SIG-M5 (cell line): ENCODE results near the gene PTPRK.

Experiments
- DNase-seq: peaks from one replicate; lab custom pipeline; 2025; lab: John Stamatoyannopoulos, UW

The PTPRK gene

DNA sequence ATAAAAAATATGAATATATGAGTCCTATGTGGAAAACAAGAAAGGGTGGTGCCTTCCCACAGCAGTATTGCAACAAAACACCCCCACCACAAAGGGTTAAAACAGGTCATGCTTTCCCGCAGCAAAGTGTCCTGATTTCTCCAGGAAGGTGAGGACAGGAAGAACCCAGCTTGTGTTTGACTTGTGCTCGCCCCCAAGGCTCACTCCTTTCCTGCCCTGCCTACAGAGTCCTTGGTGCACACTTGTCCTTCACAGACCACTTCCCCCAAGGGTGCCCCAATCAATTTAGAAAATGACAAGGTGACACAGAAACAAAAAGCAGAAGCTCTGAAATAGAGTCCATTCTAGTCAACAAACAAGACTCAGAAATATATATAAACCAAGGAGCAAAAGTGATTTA lies 237.4 kb downstream of the PTPRK start:
- no peak for DNase-seq

DNA sequence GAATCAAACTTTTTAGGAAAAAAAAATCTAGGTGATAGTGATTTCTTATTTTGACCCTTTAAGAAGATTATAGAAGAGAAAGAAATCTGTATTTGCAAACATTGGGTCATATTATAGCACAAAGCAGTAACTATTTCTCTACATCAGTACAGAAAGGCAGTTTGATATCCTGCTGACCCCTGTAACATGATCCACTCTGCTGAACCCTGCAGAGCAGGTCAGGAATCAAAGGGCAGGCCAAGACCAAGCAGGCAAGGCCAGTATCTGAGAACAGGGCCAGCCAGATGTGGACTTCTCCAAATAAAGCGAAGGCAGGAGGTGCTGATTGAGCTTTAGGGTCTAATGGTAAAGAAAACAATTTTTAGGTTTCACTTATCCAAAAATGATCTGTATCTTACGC lies 239.4 kb downstream of the PTPRK start:
- DNase-seq, result no peak

DNA sequence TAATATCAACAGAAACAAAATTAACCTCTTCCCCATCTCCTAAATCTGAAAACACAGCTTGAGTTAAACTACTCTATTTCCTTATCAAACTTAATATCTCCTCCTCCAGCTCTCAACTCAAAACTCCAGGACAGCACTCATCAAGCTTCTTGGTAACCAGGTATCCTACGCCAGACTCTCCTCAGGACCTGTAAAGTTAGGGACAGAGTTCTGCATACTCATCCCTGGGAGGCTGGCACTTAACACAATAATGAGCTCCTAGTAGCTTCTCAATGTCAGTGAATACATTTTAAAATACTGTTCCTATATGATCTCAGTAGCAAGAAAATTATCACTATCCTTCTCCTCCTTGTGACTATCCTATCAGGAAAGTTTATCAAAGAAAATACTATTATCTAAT lies 240.3 kb downstream of the PTPRK start:
- DNase-seq, result no peak

DNA sequence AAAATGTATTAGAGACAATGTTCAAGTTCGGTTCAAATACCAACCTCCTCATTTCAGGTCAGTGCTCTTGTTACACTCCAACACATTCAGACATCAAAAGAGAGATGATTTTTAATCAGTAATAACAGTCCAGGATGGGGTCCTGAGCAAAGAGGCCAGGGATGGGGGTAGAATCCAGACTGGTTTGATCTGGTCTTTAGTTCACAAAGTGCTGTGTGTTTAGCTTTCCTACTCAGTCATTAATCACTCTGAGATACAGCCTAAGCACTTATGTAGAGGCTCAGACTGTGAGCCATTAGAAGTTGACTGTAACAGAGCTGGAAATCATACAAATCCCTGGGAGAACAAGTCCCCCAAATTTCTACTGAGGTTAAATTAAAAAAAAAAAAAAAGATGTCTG lies 241.6 kb downstream of the PTPRK start:
- DNase-seq, result no peak

DNA sequence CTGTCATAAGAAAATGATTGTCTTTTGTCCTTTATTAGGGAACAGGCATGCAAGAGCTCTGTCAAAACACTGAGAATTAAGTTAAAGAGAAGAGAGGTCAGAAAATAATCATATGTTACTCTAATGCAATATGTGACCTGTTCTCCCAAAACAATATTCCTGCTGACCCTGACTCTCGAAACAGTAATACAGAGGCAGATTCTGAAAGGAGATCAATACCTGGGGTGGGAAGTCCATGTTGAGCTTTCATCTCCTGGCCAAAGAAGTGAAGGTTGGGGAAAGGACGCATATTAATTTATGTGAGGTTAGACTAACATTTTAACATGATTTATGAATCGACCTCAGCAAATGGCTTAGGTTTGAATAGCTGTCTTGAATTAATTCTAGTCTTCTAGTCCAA lies 243.0 kb downstream of the PTPRK start:
- no peak for DNase-seq

DNA sequence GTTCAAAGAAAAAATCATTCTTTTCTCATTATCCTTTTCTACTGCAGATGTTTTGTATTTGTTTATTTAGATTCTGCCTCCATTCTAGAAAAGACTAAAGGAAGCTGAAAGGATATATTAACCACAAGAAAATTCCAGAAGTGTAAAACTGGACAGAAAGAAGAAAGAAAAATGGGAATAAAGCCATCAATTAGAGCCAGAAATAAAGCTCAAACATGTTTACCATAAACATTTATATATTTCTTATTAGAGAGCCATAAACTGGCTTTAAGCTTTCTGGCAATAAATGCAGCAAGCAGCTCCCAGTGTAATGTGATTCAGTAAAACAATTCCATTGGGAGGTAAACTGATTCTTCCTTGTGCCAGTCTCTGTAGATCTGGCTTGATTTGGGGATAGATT lies 244.1 kb downstream of the PTPRK start:
- no peak for DNase-seq

DNA sequence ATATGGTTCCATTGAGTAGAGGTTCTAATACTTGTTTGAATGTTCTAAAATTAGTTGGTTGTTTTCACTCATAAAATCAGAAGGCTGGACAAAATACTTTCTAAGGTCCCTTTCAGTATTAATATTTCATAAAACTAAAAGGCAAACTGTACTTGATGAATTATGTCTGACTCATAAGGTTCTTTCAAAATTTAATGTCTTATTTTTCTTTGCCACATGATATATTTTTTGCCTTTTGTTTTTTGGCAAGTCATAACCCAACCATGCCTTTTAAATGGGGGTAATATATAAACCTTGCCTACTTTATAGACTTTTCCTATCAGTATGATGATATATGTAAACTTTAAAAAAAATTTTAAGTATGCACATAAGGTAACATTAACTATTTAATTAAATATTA lies 244.7 kb downstream of the PTPRK start:
- DNase-seq, result no peak

DNA sequence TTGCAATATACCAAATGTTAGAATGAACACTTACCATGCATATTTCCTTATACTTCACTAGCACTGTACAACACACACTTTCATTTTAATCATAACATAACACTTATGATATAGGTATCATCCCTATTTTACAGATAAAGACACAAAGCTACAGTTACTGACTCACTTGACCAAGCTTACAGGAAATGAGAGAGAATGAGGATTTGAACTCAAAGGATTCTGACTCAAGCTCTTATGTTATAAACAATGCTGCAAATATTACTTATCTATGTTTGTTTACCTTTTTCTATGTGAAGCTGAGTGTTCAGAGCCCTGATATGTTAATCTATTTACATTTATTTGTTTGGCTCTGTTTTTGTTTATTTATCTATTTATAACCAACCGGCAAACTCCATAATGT lies 245.4 kb downstream of the PTPRK start:
- no peak for DNase-seq

DNA sequence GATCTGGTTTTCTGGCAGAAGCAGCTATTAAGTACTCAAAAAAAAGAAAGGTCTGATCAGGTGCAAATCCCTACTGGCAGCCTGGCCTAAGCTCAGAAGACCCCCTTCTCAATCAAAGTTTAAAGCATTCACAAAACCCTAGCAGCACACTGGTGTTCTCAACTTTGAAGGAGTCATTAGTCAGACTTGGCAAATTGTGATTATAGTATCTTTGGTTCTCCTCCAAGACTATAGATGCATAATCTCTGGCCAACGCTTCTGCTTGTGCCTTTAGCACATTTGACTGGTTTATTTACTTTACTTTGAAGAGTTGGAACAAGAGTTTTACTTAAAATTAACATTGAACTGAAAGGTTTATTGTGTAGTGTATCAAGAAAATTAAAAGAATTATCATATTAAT lies 248.9 kb downstream of the PTPRK start:
- no peak for DNase-seq

DNA sequence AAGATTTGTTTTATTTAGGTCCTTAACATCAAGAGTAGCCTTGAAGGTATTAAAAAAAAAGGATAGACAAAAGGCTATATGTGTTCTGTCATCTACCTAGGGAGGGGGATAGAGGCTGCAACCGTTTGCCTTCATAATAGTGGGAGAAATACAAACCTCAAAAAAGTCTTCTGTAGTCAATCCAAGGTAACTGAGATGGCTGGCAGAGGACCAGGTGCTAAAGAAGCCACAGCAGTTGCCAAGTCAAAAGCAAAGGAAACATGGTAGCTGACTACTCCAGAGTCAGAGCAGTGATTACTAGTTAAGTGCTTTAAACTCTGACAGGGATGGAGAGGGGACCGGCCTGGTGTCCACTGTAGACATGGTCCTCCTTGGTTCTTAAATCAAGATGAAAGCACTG lies 249.4 kb downstream of the PTPRK start:
- DNase-seq, result no peak

DNA sequence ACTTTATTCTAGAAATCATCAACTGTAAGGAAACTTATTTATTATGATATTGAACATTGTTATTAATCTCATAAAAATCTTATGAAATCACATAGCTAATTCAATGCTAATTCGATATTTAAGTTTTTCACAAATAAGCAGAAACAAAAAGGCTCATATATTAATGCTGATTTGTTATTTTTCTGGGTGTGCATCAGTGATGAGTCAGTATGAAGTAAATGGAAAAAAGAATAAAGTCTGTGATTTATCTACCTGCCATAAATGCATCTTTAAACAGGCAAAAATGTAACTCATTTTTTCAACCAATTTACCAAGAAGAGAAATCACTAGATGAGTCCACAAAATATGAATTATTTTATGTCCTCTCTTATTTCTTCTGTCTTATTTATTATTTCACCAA lies 253.5 kb downstream of the PTPRK start:
- no peak for DNase-seq

DNA sequence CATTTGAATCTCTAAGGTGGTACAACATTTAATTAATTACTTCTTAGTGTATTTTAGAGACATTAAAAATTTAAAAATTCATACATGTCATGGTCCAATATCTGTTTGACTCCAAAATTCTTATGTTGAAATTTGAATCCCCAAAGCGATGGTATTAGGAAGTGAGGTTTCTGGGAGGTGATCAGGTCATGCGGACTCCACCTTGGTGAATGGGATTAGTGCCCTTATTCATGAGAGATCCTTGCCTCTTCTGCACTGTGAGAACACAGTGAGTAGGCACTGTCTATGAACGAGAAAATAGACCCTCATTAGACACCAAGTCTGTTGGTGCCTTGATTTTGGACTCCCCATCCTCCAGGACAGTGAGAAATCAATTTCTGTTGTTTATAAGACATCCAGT lies 254.7 kb downstream of the PTPRK start:
- DNase-seq, result no peak

DNA sequence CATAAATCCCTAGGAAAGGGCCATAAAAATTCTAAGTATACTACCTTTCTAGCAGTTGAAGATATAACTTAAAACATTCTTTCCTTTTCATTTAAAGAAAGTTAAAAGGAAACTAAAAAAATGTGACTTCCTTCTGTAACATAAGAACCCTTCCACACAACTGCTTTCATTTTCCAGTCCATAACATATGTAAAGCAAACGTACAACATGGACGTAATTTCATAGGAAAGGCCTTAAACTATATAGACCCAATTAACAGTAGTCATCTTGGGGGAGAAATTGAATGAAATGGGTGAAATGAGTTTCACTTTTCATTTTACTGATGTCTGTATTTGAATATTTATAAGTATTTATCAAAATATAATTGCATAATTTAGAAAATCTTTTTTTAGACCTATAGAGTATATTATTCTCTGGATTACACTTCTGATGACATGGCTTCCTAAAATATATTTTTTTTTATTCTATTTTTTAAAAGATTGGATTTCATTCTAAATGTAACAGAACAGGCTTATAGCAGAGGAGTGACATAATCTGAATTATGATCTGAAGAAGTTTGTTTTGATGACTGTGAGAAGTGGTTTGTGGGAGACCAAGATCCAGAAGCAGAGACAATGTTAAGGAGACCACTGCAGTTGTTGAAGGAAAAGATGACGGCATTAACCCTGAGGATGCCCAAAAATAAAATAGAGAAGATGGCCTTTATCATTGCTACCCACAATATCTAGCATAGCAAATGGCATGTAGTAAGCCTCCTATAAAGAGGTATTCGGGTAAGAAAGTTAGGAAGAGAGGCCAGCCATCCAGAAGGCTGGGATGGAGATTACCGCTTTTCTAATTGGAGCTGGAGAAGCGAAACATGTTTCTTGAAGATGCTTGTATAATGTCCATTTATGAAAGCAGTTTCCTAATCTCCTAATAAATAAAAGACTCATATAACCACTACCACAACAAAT lies 260.4 kb downstream of the PTPRK start:
- DNase-seq, result no peak

DNA sequence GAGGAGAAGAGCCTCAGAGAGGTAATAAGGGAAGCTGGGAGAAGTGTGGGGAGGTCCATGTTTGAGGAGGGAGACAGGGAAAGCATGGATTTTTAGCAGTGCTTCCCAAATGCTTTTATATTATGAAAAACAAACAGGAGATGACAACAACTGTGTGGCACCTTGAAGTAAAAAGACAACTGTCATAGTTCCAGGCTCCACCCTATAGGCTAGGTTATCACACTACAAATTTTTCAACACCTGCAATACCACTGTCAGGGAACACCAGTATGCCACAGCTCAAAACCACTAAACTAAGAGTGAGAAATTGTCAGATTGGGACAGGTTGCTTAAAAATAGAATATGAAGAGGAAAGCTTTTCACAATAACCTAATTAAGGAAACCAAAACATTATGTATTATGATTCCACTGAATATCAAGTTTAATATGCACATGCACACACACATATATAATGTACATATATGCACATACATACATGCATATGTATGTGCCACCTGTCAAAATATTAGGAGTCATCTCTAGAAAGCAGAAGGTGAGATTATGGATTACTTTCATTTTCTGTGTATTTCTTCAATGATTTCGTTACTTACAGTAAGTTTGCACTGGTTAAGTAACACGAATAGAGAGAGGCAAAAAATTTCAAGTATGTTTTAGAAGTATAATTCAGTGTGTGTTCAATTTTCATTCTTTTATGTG lies 261.2 kb downstream of the PTPRK start:
- no peak for DNase-seq

DNA sequence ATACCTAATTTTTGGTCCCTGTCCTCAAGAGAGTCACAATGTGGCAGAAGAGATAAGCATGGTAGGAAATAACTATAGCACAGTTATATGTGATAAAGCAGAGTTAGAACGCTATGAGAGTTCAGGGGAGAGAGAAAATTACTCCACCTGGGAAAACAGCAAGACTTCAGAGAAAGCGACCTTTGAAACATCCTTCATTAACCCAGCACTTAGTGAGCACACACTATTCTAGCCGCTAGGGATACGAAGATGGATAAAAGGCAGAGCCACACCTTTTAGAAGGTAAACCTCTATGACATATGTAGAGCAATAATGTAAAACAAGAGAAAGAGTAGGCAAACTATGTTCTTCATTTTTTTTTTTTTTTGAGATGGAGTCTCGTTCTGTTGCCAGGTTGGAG lies 264.3 kb downstream of the PTPRK start:
- DNase-seq, result no peak

DNA sequence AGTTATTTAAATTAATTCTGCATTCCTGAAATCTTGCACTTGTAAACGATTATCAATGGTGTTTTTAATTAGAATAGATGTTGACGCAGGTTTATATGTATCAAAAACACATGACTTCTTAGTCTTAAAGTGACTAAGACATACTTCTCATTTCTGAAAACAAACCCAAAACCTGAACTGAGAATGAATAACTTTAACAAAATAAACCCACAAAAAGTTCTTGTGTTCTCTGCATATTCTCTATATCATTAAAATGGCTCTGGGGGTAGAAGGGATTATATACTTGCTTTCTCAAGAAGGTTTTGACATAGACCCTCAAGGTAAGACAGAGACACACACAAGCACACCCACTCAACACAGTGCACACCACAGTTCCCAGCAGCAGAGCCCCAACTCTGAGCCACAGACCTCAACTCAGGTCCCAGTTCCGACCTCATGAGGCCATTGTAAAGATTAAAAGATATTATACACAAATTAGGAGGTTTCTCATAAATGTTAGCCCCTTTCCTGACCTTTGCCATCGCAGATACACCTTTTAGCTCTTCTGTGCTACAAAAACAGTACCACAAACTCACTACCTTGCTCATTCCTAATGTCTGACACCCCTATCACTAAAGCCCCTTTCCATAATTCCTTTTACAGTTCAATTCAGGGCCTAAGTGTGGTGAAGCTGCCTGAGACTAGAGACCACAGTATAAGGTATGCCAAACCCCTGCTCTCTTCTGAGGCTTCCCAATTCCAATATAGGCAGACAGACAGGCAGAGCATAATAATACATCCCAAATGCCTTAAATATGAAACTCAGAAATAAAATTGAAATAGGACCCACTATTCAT lies 267.8 kb downstream of the PTPRK start:
- no peak for DNase-seq

DNA sequence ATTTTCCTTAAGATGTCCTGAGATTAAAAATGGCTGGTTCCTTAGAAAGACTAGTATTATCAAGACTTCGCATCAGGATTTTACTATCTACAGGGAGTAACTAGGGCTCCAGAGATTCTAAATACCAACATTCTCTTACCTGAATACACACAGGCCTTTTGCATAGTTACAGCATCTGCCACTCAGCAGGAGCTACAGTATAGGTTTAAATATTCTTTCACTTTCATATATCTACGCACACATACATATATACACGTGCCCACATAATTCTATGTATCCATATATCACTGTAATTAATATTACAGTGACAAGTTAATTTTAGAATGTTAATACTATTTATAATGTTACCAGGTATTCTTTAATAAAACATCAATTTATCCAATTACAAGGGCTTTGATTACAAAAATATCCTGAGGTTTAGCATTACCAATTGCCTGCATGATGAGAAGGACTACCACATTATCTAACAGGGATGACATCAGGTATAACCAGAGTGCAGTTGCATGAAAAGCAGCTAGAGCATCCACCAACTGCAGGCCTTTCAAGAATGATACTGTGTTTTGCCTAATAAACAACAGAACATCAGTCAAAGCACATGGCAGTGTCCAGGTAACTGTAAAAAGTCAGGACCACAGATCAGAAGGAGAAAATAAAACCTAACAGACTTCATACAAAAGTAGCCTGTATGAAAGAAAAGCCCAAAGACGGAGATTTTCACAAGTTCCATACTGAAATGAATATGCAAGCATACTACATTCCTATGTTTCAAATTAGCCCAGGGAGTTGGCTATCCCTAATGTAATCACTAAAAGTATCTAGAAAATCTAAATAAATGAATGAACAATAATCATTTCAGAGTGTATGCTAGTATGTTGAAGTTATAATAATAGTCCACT lies 268.7 kb downstream of the PTPRK start:
- no peak for DNase-seq

DNA sequence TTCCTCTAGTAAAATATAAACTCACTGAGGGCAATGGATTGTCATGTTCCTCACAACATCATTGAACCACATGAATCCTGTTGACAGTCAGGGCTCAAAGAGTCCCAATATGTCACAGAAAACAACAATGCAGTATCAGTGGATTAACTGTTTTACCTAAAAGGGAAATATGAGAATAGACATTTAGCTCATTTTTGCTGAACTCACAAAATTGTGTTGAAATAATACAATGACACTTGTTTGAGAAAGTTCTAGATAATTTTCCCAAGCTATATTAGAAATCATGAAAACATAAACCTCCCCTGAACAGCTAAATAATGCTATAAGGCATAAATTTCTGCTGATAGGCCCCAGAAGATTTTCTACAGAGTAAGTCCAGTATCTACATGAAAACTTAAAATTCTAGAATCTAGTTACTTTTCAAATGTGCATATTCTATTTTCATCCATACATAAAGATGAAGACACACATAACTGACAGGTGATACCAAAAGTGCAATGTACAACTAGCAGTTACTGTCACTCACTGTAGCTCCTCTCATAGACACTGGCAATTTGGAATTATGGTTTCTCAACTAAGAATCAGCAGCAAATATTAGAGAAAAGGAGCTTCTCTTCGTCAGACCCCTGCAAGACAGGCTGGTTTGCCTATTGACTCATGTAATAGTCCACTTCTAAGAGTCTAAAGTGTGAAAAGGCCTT lies 269.9 kb downstream of the PTPRK start:
- no peak for DNase-seq

DNA sequence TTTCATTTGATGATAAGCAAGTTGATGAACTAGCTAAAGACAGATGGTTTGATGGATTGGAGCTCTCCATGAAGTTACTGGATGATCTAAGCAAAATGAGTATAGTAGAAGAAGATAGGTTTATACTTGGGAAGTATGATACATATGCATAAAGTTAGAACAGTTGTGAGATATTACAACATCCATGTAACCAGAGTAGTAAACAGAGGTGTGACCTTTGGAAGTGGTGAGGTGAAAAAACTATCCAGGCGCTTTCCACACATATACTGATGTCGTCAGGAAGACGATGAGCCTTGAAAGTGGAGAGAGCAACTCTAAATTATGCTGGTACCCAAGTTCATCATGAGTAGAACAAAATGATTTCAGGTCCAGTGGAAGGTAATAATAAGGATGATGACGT lies 271.0 kb downstream of the PTPRK start:
- no peak for DNase-seq

DNA sequence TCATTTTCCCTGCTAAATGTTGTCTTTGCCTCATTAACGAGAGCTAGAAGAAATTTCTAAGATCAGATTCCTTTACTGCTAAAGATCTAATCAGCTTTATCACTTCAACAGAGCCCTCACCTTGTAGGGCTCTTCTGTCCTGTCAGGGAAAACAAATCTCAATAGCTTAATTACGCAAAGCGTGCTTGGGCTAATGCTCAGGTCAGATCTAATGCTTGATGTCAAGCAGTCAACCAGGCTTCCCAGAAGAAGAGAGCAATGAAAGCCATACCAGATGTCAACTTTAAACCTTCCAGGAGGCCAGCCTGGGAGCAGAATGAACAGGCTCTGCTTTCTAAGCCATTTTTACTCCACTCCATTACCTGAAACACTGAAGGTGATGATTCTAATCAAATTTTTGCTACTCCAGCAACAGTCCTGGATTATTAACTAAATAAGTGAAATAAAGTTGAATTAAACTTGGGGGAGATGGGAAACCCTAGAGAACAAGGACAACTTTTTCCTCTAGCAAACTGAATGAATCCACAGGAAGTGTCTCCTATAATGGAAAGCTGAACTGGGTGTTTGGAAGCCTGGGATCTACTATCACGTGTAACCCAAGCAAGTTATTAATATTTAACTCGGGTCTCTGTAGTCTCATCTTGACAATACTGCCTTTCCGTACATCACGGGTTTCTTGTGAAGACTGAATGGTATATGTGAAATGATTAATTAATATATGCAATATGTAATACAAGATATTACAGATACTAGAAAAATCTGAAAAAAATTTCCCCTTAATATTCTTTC lies 273.7 kb downstream of the PTPRK start:
- DNase-seq, result no peak
